GM08714 (cell line): ENCODE results near the gene MAP4K3.

Experiments used
- H3K4me3 ChIP-seq: fragments of 200-500 bp; sonication (Bioruptor generic); 2 replicates; pipeline ENCODE4 v1.5.1; 2014; ENCODE audit warnings: mild to moderate bottlenecking, low read length, inconsistent platforms
- ZNF274 ChIP-seq: IDR thresholded peaks from 2 replicates; pipeline ENCODE4 v1.6.1; 2012; ENCODE audit warnings: mild to moderate bottlenecking, low read depth, low read length

The MAP4K3 gene

DNA sequence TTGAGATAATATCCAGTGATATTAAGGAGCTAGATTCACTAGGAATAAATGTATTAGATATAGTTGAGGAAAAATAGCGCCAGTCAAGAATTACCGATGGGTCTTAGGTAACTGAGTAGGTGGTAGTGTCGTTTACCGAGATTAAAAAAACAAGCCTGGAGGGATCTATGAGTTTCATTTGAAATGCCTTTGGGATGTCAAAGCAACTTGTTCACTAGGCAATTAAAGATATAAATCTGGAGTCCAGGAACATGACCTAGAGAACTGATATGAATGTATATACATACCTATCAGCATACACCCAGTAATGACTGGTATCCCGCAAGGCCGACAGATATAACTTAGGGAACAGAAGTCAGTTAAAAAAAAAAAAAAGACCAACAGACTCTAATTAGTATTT is 29.2 kb upstream of the MAP4K3 start:
- H3K4me3 ChIP-seq = no peak overlapping the region
- TF ChIP-seq ZNF274 = no peak

DNA sequence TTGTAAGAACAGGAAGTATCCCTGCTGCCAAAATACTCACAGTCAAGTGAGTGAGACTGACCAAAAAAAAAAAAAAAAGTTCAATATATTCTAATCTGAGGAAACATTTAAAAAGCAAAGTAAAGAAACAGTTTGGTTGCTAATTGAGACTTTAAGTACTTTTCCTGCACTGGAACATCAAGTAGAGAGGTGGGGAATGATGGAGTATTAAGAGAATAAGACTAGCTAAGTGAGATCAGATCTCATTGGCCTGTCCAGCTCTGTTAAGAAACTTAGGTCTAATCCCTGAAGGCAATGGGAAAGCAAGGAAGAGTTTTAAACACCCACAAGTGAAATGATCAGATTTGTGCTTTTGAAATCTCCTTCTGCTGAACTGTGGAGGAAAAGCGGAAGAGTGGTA is 27.8 kb upstream of the MAP4K3 start:
- TF ChIP-seq ZNF274 = no peak
- no peak overlapping the region for H3K4me3 ChIP-seq

DNA sequence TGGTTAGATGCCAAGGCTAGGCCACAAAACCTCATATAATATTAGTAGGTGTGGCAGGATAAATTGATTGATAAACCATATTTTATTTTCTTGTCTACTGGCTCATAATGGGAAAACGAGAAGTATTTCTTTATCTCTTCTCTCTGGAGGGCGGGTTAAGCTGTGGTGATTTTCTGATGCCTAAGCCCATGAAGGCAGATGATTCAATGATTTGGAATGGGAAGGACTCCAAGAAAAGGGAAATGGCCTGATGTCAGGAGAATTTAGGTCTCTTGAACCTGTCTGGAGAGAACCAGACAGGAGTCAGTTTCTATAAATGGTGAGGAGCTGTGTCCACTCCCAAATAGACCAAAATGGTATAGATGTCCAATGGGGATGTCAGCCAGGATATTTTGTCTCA is 18.7 kb upstream of the MAP4K3 start:
- no peak for TF ChIP-seq ZNF274
- no peak overlapping the region for H3K4me3 ChIP-seq

GRCh38 chr2:39452396-39452795 is 15.3 kb upstream of the MAP4K3 start:
- no peak overlapping the region for H3K4me3 ChIP-seq
- TF ChIP-seq ZNF274 = no peak

GRCh38 chr2:39451954-39452353 is 14.9 kb upstream of the MAP4K3 start:
- H3K4me3 ChIP-seq = no peak overlapping the region
- TF ChIP-seq ZNF274 = no peak

DNA sequence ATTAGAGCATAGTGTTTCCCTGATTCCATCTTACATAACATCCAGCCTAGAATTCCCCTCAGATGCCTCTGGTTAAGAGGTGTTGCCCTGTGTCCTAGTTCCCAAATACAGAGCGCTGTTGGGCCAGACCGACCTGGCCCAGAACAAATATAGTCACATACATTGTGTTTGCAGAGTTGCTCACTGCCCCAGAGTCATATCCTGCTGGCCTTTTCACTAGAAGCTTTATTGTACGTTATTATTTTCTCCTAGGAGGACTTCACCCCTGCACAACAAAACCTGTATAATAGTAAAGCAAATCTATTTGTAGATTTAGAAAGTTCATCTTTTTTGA is 11.1 kb upstream of the MAP4K3 start:
- no peak overlapping the region for H3K4me3 ChIP-seq
- no peak for TF ChIP-seq ZNF274

GRCh38 chr2:39447266-39448168 is 10.4 kb upstream of the MAP4K3 start:
- no peak overlapping the region for H3K4me3 ChIP-seq
- TF ChIP-seq ZNF274 = no peak

DNA sequence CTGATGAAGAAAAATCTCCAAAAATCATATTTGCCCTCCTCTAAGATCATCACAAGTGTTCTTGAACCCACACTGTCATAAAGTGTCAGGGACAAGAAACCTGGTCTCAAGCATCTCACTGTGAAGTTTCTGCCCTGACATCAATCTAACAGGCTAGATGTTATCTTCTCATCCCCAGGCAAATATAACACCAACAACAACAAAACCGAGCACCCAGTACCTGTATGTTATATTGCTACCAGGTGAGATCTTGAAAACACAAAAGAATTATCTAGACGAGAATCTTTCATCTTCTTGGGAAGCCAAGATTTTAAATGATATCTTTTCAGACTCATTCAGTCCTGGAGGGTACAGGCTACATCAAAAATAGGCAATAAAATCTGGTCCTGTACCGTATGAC is 8.8 kb upstream of the MAP4K3 start:
- no peak overlapping the region for H3K4me3 ChIP-seq

GRCh38 chr2:39443009-39443408 is 5.9 kb upstream of the MAP4K3 start:
- no peak overlapping the region for H3K4me3 ChIP-seq
- no peak for TF ChIP-seq ZNF274

More for the DNA sequence above, 8.8 kb upstream of the MAP4K3 start:
- TF ChIP-seq ZNF274 = no peak

DNA sequence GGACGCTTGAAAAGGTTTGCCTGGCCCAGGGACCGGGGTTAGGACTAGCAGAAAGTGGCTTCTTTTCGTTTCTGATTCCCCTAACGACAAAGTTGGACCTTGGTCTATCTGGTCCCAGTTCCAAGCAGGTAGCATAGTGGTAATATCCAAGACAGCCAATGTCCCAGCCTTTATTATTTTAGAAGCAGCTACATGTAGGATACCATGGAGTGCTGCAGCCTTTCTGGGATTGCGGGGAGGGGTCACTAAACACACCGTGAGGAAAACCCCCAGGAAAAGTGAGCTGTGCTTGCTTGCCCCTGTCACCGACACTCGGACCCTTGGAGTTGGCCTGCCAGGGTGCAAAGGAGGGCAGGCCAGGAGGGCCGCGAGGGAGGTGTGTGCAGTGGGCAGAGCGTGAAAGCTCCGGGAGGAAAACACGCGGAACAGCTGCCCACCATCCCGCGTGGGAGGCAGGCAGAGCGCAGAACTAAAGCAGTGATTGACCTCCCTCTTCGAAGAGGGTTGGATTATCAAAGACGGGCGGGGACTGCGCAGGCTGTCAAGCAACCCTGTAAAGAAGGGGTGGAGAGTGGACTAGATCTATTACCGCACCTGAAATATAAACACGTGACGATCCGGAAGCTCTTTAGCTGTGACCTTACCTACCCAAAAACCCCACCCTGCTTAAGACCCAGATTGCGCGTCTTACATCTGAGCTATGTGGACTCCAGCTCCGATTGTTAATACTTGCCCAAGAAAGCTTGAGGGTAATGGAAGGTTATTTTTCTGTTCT is 624 bp upstream of the MAP4K3 start:
- H3K4me3 ChIP-seq = peak overlapping the region; percentile 55
- no peak for TF ChIP-seq ZNF274

DNA sequence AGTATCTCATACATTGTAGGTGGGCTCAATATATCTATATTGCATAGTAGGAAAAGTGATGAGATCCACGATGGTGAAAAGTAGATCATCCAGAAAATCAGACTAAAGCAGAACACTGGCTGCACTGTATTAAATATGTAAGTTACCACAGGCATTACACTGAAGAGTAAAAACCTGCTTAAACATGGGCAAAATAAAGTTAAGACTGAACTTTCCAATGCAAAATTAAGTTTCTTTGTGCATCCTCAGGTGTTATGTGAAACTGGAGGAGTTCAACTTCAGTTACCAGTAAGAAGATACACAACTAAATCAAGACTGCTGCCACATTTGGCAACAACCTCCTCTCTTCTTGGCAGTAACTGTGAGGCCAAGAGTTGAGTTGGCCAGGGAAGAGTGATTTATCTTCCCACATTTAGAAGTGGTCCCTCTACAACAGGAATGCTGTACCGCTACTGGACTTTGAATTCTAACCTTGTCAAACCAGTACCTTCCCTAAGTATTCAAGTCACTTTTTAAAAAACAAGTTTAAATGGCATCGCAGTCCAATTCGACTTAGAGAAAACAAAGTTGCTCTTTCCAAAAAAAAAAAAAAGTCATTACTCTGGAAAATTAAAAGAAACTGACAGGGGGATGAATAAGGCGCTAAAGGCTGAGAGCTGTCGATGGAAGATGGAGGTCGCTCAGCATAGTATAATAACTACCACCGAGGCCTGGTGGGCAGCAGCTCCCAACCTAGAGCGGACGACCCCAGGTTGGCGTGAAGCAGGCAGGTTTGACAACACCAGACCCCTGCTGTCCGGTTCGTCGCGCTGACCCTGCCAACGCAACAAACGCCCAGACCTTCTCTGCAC is 1.1 kb downstream of the MAP4K3 start:
- peak overlapping the region; percentile 55 for H3K4me3 ChIP-seq
- TF ChIP-seq ZNF274 = no peak

DNA sequence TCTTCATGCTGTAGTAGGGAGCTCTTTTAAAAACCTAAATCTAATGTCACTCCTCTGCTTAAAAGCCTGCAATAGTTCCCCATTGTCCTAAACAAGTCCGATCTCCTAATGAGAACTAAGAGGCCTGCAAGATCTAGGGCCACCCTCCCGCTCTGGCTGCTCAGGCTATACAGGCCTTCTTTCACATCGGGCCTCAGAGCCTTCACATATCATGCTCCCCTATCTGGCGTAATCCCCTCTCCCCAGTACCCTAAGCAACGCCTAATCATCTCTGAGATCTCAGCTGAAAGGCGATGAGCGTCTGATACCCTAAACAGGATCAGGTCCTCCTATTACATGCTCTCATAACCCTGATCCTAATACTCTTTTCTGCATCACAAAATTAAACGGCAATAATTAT is 1.9 kb downstream of the MAP4K3 start:
- no peak for TF ChIP-seq ZNF274
- peak overlapping the region; percentile 55 for H3K4me3 ChIP-seq

GRCh38 chr2:39434233-39434897 is 2.7 kb downstream of the MAP4K3 start:
- TF ChIP-seq ZNF274 = no peak
- H3K4me3 ChIP-seq = no peak overlapping the region
